HepG2 (cell line): ENCODE measurements around the gene CNP. TPM values are rescaled to one million over a fixed set of nuclear protein-coding genes. Genes with fewer than 3 reads are reported as not detected.

Source experiments
- GABPB1 ChIP-seq: IDR thresholded peaks from 2 replicates; pipeline ENCODE4 v1.6.1; 2016; ENCODE audit warnings: mild to moderate bottlenecking, missing genetic modification reagents, moderate library complexity, missing compliant biosample characterization
- HDAC2 ChIP-seq: sonication (generic); formaldehyde crosslinking; IDR thresholded peaks from 2 replicates; pipeline ENCODE4 v1.4.0; 2020; ENCODE audit warnings: missing genetic modification reagents
- IRF2 ChIP-seq: IDR thresholded peaks from 2 replicates; pipeline ENCODE4 v1.6.1; 2018; ENCODE audit warnings: missing genetic modification reagents, missing compliant biosample characterization
- KAT7 ChIP-seq: IDR thresholded peaks from 2 replicates; pipeline ENCODE4 v1.6.1; 2018; ENCODE audit warnings: borderline replicate concordance, missing compliant biosample characterization
- KLF9 ChIP-seq: IDR thresholded peaks from 2 replicates; pipeline ENCODE4 v1.6.1; 2016; ENCODE audit warnings: low read depth
- PHF21A ChIP-seq: sonication (generic); formaldehyde crosslinking; IDR thresholded peaks from 2 replicates; pipeline ENCODE4 v1.5.0; 2020; ENCODE audit warnings: mild to moderate bottlenecking, missing genetic modification reagents
- SCMH1 ChIP-seq: sonication (generic); formaldehyde crosslinking; IDR thresholded peaks from 2 replicates; pipeline ENCODE4 v1.9.0; 2021; ENCODE audit warnings: missing genetic modification reagents, mild to moderate bottlenecking, borderline replicate concordance
- TCF12 ChIP-seq, 2 experiments: fragments of 450-650 bp in 1 of 2; sonication (generic) in 1 of 2; formaldehyde crosslinking in 1 of 2; IDR thresholded peaks; 2 replicates each; pipeline versions ENCODE4 v1.6.1 to v1.8.0; 2017 to 2022; ENCODE audit warnings: antibody characterized with exemption in 1 of 2, mild to moderate bottlenecking in 1 of 2, missing genetic modification reagents in 1 of 2, moderate library complexity in 1 of 2
- XRCC5 ChIP-seq: fragments of 200-400 bp; formaldehyde crosslinking; optimal IDR thresholded peaks from 2 replicates; pipeline ENCODE3; 2017; ENCODE audit warnings: mild to moderate bottlenecking, low read length
- ZEB1 ChIP-seq: IDR thresholded peaks from 2 replicates; pipeline ENCODE4 v1.6.1; 2012; ENCODE audit warnings: mild to moderate bottlenecking, low read depth, inconsistent platforms; ENCODE audit not compliant: insufficient replicate concordance
- ZMYM3 ChIP-seq: sonication (generic); formaldehyde crosslinking; IDR thresholded peaks from 2 replicates; pipeline ENCODE4 v1.5.1; 2020; ENCODE audit warnings: mild to moderate bottlenecking, missing genetic modification reagents
- ZNF446 ChIP-seq: sonication (generic); formaldehyde crosslinking; IDR thresholded peaks from 2 replicates; pipeline ENCODE4 v1.5.0; 2020; ENCODE audit warnings: mild to moderate bottlenecking, missing genetic modification reagents
- polyA plus RNA-seq, 8 experiments: library from polyadenylated mRNA; depleted of rRNA in 3 of 8; stranded (reverse) in 7 of 8; unstranded in 1 of 8; fragments of >200 nt; fragmentation: Illumina TruSeq in 4 of 8; extraction: Trizol in 4 of 8; gene quantifications; 2 replicates each; pipeline versions ENCODE4 v1.2.1 to v1.2.3, GENCODE V29; 2011 to 2016; ENCODE audit warnings: low read depth in 4 of 8, missing spikeins in 1 of 8, mixed read lengths in 1 of 8; ENCODE audit not compliant: insufficient read depth in 1 of 8
- total RNA-seq, 5 experiments: library from RNA; depleted of rRNA; stranded (reverse); fragments of >200 nt; fragmentation: Illumina TruSeq; extraction: Trizol; gene quantifications; 2 replicates each; pipeline ENCODE4 v1.2.3, GENCODE V29; 2016; ENCODE audit warnings: low read depth in 1 of 5
- TF ChIP-seq, protein P1 (sequence below): sonication (generic); formaldehyde crosslinking; IDR thresholded peaks from 2 replicates; pipeline ENCODE4 v1.4.0; 2020; ENCODE audit warnings: missing genetic modification reagents, borderline replicate concordance
- TF ChIP-seq, protein P2 (sequence below): sonication (generic); formaldehyde crosslinking; IDR thresholded peaks from 2 replicates; pipeline ENCODE4 v1.8.1; 2023; ENCODE audit warnings: mild to moderate bottlenecking, missing genetic modification reagents, borderline replicate concordance
- TF ChIP-seq, protein P3 (sequence below): sonication (generic); formaldehyde crosslinking; IDR thresholded peaks from 2 replicates; pipeline ENCODE4 v1.5.1; 2020; ENCODE audit warnings: mild to moderate bottlenecking, missing genetic modification reagents, moderate library complexity
- TF ChIP-seq, protein P4 (sequence below): sonication (generic); formaldehyde crosslinking; IDR thresholded peaks from 2 replicates; pipeline ENCODE4 v1.4.0; 2020; ENCODE audit warnings: mild to moderate bottlenecking, missing genetic modification reagents
- TF ChIP-seq, protein P5 (sequence below): sonication (generic); formaldehyde crosslinking; IDR thresholded peaks from 2 replicates; pipeline ENCODE4 v1.4.0; 2020; ENCODE audit warnings: low read depth, missing genetic modification reagents

CNP gene
- total and polyA plus RNA-seq, 2 of the 13 experiments (the other 11 are each of a cell fraction or from before 2014, with no cell fraction given), result 97.2 to 161 TPM

DNA sequence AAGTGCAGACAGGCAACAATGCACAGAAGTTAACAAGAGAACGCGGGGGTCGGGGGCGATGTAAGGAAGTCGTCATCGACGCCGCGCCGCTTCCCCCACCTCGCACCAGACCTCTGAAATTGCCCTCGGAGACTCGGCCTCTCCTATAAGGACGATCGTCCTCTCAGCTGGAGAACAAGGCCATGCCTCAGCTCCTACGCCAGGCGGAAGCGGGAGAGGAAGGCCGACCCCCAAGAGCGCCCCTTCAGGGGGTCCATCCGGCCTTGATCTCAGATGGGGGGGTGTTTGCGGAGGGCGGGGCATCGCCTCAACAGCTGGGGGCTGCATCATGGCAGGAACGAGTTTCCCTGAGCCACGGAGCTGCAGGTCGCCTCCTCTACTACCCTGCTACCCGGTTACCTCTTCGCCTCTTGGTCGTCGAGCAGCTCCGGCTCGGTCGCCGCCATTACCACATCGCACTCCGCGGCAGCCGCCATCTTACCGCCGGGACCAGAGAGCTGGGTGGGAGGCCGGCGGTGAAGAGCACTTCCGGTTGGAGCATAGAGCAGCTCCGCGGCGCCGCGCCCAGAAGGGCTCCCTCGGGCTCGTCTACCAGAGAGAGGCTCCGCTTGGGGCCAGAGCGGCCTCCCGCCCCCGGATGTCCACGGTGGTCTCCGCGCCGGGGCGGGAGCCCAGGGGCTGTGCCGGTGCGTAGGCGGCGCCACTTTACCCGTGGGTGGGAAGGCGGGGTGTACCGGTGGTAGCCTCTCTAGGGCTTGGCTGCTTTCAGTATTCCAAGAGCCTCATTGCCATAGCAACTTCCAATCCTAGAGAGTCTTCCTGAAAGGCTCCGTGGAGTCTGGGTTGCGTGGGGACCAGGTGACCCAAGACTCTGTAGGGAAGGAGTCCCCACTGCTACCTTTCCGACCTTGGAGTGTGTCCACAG is 50.6 kb downstream of the CNP start, which contains the start of gene DNAJC7 (continued):
- TF ChIP-seq, protein P1, sequence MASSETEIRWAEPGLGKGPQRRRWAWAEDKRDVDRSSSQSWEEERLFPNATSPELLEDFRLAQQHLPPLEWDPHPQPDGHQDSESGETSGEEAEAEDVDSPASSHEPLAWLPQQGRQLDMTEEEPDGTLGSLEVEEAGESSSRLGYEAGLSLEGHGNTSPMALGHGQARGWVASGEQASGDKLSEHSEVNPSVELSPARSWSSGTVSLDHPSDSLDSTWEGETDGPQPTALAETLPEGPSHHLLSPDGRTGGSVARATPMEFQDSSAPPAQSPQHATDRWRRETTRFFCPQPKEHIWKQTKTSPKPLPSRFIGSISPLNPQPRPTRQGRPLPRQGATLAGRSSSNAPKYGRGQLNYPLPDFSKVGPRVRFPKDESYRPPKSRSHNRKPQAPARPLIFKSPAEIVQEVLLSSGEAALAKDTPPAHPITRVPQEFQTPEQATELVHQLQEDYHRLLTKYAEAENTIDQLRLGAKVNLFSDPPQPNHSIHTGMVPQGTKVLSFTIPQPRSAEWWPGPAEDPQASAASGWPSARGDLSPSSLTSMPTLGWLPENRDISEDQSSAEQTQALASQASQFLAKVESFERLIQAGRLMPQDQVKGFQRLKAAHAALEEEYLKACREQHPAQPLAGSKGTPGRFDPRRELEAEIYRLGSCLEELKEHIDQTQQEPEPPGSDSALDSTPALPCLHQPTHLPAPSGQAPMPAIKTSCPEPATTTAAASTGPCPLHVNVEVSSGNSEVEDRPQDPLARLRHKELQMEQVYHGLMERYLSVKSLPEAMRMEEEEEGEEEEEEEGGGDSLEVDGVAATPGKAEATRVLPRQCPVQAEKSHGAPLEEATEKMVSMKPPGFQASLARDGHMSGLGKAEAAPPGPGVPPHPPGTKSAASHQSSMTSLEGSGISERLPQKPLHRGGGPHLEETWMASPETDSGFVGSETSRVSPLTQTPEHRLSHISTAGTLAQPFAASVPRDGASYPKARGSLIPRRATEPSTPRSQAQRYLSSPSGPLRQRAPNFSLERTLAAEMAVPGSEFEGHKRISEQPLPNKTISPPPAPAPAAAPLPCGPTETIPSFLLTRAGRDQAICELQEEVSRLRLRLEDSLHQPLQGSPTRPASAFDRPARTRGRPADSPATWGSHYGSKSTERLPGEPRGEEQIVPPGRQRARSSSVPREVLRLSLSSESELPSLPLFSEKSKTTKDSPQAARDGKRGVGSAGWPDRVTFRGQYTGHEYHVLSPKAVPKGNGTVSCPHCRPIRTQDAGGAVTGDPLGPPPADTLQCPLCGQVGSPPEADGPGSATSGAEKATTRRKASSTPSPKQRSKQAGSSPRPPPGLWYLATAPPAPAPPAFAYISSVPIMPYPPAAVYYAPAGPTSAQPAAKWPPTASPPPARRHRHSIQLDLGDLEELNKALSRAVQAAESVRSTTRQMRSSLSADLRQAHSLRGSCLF (CRISPR knock-in tag), result no peak; the same call in 1 of the 2 replicates
- TF ChIP-seq, protein P2, sequence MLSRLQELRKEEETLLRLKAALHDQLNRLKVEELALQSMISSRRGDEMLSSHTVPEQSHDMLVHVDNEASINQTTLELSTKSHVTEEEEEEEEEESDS, result peak; percentile 60; the same call in 1 of the 2 replicates
- no peak for TF ChIP-seq SCMH1 (CRISPR knock-in tag)
- TF ChIP-seq GABPB1, result peak; percentile 100
- TF ChIP-seq KAT7, result peak; percentile 98; the same call in 1 of the 2 replicates
- TF ChIP-seq, protein P3, sequence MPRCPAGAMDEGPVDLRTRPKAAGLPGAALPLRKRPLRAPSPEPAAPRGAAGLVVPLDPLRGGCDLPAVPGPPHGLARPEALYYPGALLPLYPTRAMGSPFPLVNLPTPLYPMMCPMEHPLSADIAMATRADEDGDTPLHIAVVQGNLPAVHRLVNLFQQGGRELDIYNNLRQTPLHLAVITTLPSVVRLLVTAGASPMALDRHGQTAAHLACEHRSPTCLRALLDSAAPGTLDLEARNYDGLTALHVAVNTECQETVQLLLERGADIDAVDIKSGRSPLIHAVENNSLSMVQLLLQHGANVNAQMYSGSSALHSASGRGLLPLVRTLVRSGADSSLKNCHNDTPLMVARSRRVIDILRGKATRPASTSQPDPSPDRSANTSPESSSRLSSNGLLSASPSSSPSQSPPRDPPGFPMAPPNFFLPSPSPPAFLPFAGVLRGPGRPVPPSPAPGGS (CRISPR knock-in tag), result peak; percentile 53
- peak; percentile 54 for TF ChIP-seq ZMYM3 (CRISPR knock-in tag)
- TF ChIP-seq XRCC5, result peak; percentile 81
- TF ChIP-seq TCF12 (IDR thresholded peaks at IDR 0.05), result no peak
- TF ChIP-seq TCF12 (CRISPR knock-in tag; IDR thresholded peaks at IDR 0.05), result peak; percentile 89; the same call in 1 of the 2 replicates
- TF ChIP-seq, protein P4, sequence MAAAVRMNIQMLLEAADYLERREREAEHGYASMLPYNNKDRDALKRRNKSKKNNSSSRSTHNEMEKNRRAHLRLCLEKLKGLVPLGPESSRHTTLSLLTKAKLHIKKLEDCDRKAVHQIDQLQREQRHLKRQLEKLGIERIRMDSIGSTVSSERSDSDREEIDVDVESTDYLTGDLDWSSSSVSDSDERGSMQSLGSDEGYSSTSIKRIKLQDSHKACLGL (CRISPR knock-in tag), result peak; percentile 77; the same call in 1 of the 2 replicates
- TF ChIP-seq ZEB1, result no peak
- TF ChIP-seq, protein P5, sequence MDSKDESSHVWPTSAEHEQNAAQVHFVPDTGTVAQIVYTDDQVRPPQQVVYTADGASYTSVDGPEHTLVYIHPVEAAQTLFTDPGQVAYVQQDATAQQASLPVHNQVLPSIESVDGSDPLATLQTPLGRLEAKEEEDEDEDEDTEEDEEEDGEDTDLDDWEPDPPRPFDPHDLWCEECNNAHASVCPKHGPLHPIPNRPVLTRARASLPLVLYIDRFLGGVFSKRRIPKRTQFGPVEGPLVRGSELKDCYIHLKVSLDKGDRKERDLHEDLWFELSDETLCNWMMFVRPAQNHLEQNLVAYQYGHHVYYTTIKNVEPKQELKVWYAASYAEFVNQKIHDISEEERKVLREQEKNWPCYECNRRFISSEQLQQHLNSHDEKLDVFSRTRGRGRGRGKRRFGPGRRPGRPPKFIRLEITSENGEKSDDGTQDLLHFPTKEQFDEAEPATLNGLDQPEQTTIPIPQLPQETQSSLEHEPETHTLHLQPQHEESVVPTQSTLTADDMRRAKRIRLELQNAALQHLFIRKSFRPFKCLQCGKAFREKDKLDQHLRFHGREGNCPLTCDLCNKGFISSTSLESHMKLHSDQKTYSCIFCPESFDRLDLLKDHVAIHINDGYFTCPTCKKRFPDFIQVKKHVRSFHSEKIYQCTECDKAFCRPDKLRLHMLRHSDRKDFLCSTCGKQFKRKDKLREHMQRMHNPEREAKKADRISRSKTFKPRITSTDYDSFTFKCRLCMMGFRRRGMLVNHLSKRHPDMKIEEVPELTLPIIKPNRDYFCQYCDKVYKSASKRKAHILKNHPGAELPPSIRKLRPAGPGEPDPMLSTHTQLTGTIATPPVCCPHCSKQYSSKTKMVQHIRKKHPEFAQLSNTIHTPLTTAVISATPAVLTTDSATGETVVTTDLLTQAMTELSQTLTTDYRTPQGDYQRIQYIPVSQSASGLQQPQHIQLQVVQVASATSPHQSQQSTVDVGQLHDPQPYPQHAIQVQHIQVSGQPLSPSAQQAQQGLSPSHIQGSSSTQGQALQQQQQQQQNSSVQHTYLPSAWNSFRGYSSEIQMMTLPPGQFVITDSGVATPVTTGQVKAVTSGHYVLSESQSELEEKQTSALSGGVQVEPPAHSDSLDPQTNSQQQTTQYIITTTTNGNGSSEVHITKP (CRISPR knock-in tag), result peak; percentile 87; the same call in 1 of the 2 replicates
- peak; percentile 95 for TF ChIP-seq IRF2 (CRISPR knock-in tag)
- peak; percentile 75; the same call in 1 of the 2 replicates for TF ChIP-seq KLF9 (CRISPR knock-in tag)
- TF ChIP-seq ZNF446, result peak; percentile 90; the same call in 1 of the 2 replicates
- peak; percentile 93 for TF ChIP-seq HDAC2
- TF ChIP-seq PHF21A (CRISPR knock-in tag), result peak; percentile 31
